K562 (cell line): ENCODE data around the gene CDS1. TPM values are rescaled to one million over a fixed set of nuclear protein-coding genes. Genes with fewer than 3 reads are reported as not detected.
A peak's percentile ranks its signal among the peaks of the same experiment; 100 is the strongest.

Experiments
- ATAC-seq: fragments of 200-7000 bp; cut with Tn5 transposase; 3 replicates; pipeline ENCODE4 v1.9.1; 2020; ENCODE audit warnings: moderate library complexity
- BruUV-seq: library from RNA; stranded (reverse); fragments of 400-500 nt; replicated peaks from 2 replicates; lab custom pipeline; 2021; lab: Mats Ljungman, UMichigan
- CTCF ChIA-PET: fragments of 300-600 bp; formaldehyde crosslinking; extraction: SDS; loops from one replicate; lab custom pipeline; 2021; ENCODE audit warnings: low intra/inter-chr PET ratio; lab: Yijun Ruan, JAX
- POLR2A ChIA-PET: fragments of 300-600, 350-650 bp; sonication (Branson Sonifier 250); formaldehyde crosslinking; extraction: SDS; loops from one replicate; lab custom pipeline; 2021; ENCODE audit warnings: antibody characterized with exemption, inconsistent platforms; lab: Yijun Ruan, JAX
- DNase-seq, 4 experiments: peaks; one replicate each; pipeline versions ENCODE4 v3.0.0 to v3.0.0-alpha.2; 2011 to 2018; ENCODE audit warnings: low spot score in 3 of 4, mixed read lengths in 3 of 4; ENCODE audit errors: extremely low read depth in 1 of 4
- FAIRE-seq: peaks from 2 replicates; lab custom pipeline; 2011; peaks lifted over from hg19 to GRCh38; lab: Jason Lieb, UNC
- H2AFZ ChIP-seq: 2 replicates; pipeline ENCODE4 v1.6.0; 2011; ENCODE audit warnings: low read depth, low read length, control low read depth, inconsistent platforms
- H3K27ac ChIP-seq: fragments of 200-600 bp; 3 replicates; pipeline ENCODE4 v1.8.0; 2011; ENCODE audit warnings: low read depth, mild to moderate bottlenecking, control low read depth, inconsistent platforms, low read length, moderate library complexity, mixed read lengths; ENCODE audit errors: extremely low read depth
- H3K27me3 ChIP-seq, 2 experiments: fragments of 300-600 bp in 1 of 2; 2 replicates in 1 of 2; 3 replicates in 1 of 2; pipeline versions ENCODE4 v1.6.0 to v1.8.0; 2011; ENCODE audit warnings: inconsistent platforms in 2 of 2, low read length in 2 of 2, mild to moderate bottlenecking in 1 of 2, mixed read lengths in 1 of 2, moderate library complexity in 1 of 2; ENCODE audit not compliant: control insufficient read depth in 2 of 2, insufficient read depth in 2 of 2
- H3K36me3 ChIP-seq: fragments of 300-600 bp; 3 replicates; pipeline ENCODE4 v1.8.0; 2011; ENCODE audit warnings: mild to moderate bottlenecking, low read length, inconsistent platforms; ENCODE audit not compliant: control insufficient read depth, insufficient read depth
- H3K4me1 ChIP-seq, 2 experiments: fragments of 200-600 bp in 1 of 2; replicated peaks in 1 of 2; 2 replicates in 1 of 2; 3 replicates in 1 of 2; pipeline versions ENCODE4 v1.5.1 to v1.8.0; 2011; ENCODE audit warnings: inconsistent platforms in 2 of 2, low read length in 2 of 2, mild to moderate bottlenecking in 1 of 2, mixed read lengths in 1 of 2, moderate library complexity in 1 of 2; ENCODE audit not compliant: control insufficient read depth in 2 of 2, insufficient read depth in 2 of 2
- H3K4me2 ChIP-seq: 2 replicates; pipeline ENCODE4 v1.6.1; 2011; ENCODE audit warnings: low read length, control low read depth, inconsistent platforms, mixed read lengths; ENCODE audit not compliant: insufficient read depth
- H3K4me3 ChIP-seq: fragments of 200-600 bp; sonication (generic), shearing (Covaris generic); 2 replicates; pipeline ENCODE4 v1.5.1; 2016; ENCODE audit warnings: control low read depth, inconsistent platforms
- H3K79me2 ChIP-seq: fragments of 200-600 bp; 3 replicates; pipeline ENCODE4 v1.8.0; 2011; ENCODE audit warnings: low read length, inconsistent platforms; ENCODE audit not compliant: control insufficient read depth, insufficient read depth
- H3K9ac ChIP-seq, 2 experiments: 2 replicates each; pipeline versions ENCODE4 v1.6.0 to v1.6.1; 2011; ENCODE audit warnings: low read depth in 2 of 2, low read length in 2 of 2, control low read depth in 1 of 2, inconsistent platforms in 1 of 2, mild to moderate bottlenecking in 1 of 2, mixed read lengths in 1 of 2; ENCODE audit not compliant: insufficient read depth in 1 of 2
- H3K9me1 ChIP-seq: one replicate; pipeline ENCODE4 v1.6.0; 2011; ENCODE audit warnings: inconsistent platforms, mild to moderate bottlenecking, low read length, moderate library complexity; ENCODE audit not compliant: control insufficient read depth, insufficient read depth
- H3K9me3 ChIP-seq: replicated peaks from 2 replicates; pipeline ENCODE4 v1.5.1; 2011; ENCODE audit warnings: low read depth, low read length, inconsistent platforms; ENCODE audit not compliant: control insufficient read depth, insufficient read depth
- H4K20me1 ChIP-seq: replicated peaks from 2 replicates; pipeline ENCODE4 v1.6.1; 2011; ENCODE audit warnings: low read length, inconsistent platforms, mixed read lengths; ENCODE audit not compliant: control insufficient read depth, insufficient read depth
- ADNP ChIP-seq: fragments of 200-800 bp; sonication (Bioruptor generic); IDR thresholded peaks from 2 replicates; pipeline ENCODE4 v1.6.1; 2016; ENCODE audit warnings: missing genetic modification characterization, missing compliant biosample characterization
- ATF7 ChIP-seq: fragments of 450-650 bp; IDR thresholded peaks from 2 replicates; pipeline ENCODE4 v1.7.1; 2014; ENCODE audit warnings: mild to moderate bottlenecking, moderate library complexity
- CEBPB ChIP-seq: fragments of 450-650 bp; IDR thresholded peaks from 2 replicates; pipeline ENCODE4 v1.6.1; 2016; ENCODE audit warnings: missing genetic modification characterization, missing compliant biosample characterization
- CEBPG ChIP-seq, 3 experiments: fragments of 200-800 bp in 1 of 3; sonication (Bioruptor generic) in 1 of 3; sonication (generic) in 1 of 3; formaldehyde crosslinking in 1 of 3; IDR thresholded peaks in 2 of 3; conservative IDR thresholded peaks in 1 of 3; 2 replicates each; pipeline versions ENCODE4 v1.6.1 to v1.8.0; 2016 to 2022; ENCODE audit warnings: missing compliant biosample characterization in 2 of 3, missing genetic modification characterization in 2 of 3, mild to moderate bottlenecking in 1 of 3, missing genetic modification reagents in 1 of 3
- EWSR1 ChIP-seq: fragments of 450-650 bp; IDR thresholded peaks from 2 replicates; pipeline ENCODE4 v1.6.1; 2018; ENCODE audit warnings: borderline replicate concordance, mild to moderate bottlenecking, low read depth, moderate library complexity; ENCODE audit not compliant: partially characterized antibody
- JUND ChIP-seq, 2 experiments: IDR thresholded peaks; 2 replicates in 1 of 2; 3 replicates in 1 of 2; pipeline ENCODE4 v1.6.1; 2011; ENCODE audit warnings: borderline replicate concordance in 2 of 2, low read depth in 2 of 2, low read length in 2 of 2, improper control_type of control experiment in 1 of 2, missing biosample characterization in 1 of 2, missing genetic modification characterization in 1 of 2, missing genetic modification reagents in 1 of 2
- MAZ ChIP-seq, 2 experiments: fragments of 450-650 bp in 1 of 2; sonication (generic) in 1 of 2; formaldehyde crosslinking; IDR thresholded peaks in 1 of 2; conservative IDR thresholded peaks in 1 of 2; 2 replicates each; pipeline versions ENCODE4 v1.4.0 to v1.5.0; 2020; ENCODE audit warnings: mild to moderate bottlenecking in 1 of 2, missing genetic modification reagents in 1 of 2
- NRF1 ChIP-seq, 2 experiments: fragments of 450-650 bp; IDR thresholded peaks in 1 of 2; conservative IDR thresholded peaks in 1 of 2; 2 replicates each; pipeline ENCODE4 v1.6.1; 2014; ENCODE audit warnings: mild to moderate bottlenecking in 2 of 2
- PCBP1 ChIP-seq: fragments of 200-400 bp; formaldehyde crosslinking; IDR thresholded peaks from 2 replicates; pipeline ENCODE4 v1.6.1; 2018; ENCODE audit warnings: mild to moderate bottlenecking, low read depth, low read length; ENCODE audit not compliant: poor library complexity, severe bottlenecking
- TCF7L2 ChIP-seq: fragments of 150-350 bp; IDR thresholded peaks from 2 replicates; pipeline ENCODE4 v1.6.1; 2016; ENCODE audit warnings: low read depth, mild to moderate bottlenecking, low read length, moderate library complexity
- TEAD2 ChIP-seq: fragments of 450-650 bp; IDR thresholded peaks from 2 replicates; pipeline ENCODE4 v1.6.1; 2016; ENCODE audit warnings: missing genetic modification characterization, control low read depth, missing compliant biosample characterization
- ZNF224 ChIP-seq: sonication (generic); formaldehyde crosslinking; IDR thresholded peaks from 2 replicates; pipeline ENCODE4 v1.8.0; 2022; ENCODE audit warnings: mild to moderate bottlenecking, missing genetic modification reagents
- WGBS: fragments of 100-300 bp; shearing (Covaris generic); methylation state at CpG from one replicate; pipeline ENCODE4 v1.1.6; 2016; ENCODE audit warnings: low coverage, mixed read lengths; ENCODE audit not compliant: insufficient coverage; ENCODE audit errors: missing lambda C conversion rate; 5-methylcytosine and 5-hydroxymethylcytosine counted together
- in situ Hi-C: fragments of 300-500 bp; cut with MboI; formaldehyde crosslinking; loops from 4 replicates; pipeline ENCODE4 v1.15.0; 2018; ENCODE audit warnings: inconsistent platforms, mixed read lengths
- intact Hi-C: fragments of 100-400 bp; cut with micrococcal nuclease; formaldehyde crosslinking; loops from 2 replicates; pipeline ENCODE4 v1.14.2; 2022
- polyA plus RNA-seq, 8 experiments: library from polyadenylated mRNA; depleted of rRNA in 4 of 8; stranded (reverse) in 5 of 8; unstranded in 3 of 8; fragments of >200 nt; fragmentation: Nextera tagmentation in 2 of 8; fragmentation: Illumina TruSeq in 1 of 8; extraction: Ambion mirVana in 2 of 8; extraction: Trizol in 1 of 8; gene quantifications; 2 replicates each; pipeline versions ENCODE4 v1.2.1 to v1.2.3, GENCODE V29; 2011 to 2014; ENCODE audit warnings: inconsistent platforms in 1 of 8, missing spikeins in 1 of 8
- total RNA-seq, 7 experiments: library from RNA; depleted of rRNA in 6 of 7; stranded (reverse); fragments of >200 nt in 6 of 7; fragmentation: Illumina TruSeq in 2 of 7; extraction: Trizol in 2 of 7; gene quantifications; 2 replicates each; pipeline versions ENCODE4 v1.2.1 to v1.2.3, GENCODE V29; 2011 to 2021; ENCODE audit warnings: low replicate concordance in 1 of 7
- TF ChIP-seq, protein P1 (sequence below): fragments of 450-650 bp; formaldehyde crosslinking; IDR thresholded peaks from 2 replicates; pipeline ENCODE4 v1.4.0; 2022; ENCODE audit warnings: mild to moderate bottlenecking, moderate library complexity
- TF ChIP-seq, protein P2 (sequence below), 2 experiments: fragments of 450-650 bp in 1 of 2; sonication (generic) in 1 of 2; formaldehyde crosslinking in 1 of 2; IDR thresholded peaks in 1 of 2; conservative IDR thresholded peaks in 1 of 2; 2 replicates each; pipeline versions ENCODE4 v1.6.1 to v1.8.1; 2016 to 2023; ENCODE audit warnings: mild to moderate bottlenecking in 2 of 2, moderate library complexity in 2 of 2, inconsistent platforms in 1 of 2, missing genetic modification reagents in 1 of 2

Gene CDS1
- total and polyA plus RNA-seq, 9 of the 15 experiments (the other 6 are each of a cell fraction or from before 2014, with no cell fraction given): 0.04 to 0.42 (median 0.15) TPM

- H3K9ac ChIP-seq: no peak overlapping the region
- no TSS peak for BruUV-seq
- TF ChIP-seq, protein P1, sequence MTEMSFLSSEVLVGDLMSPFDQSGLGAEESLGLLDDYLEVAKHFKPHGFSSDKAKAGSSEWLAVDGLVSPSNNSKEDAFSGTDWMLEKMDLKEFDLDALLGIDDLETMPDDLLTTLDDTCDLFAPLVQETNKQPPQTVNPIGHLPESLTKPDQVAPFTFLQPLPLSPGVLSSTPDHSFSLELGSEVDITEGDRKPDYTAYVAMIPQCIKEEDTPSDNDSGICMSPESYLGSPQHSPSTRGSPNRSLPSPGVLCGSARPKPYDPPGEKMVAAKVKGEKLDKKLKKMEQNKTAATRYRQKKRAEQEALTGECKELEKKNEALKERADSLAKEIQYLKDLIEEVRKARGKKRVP (CRISPR knock-in tag): peak; percentile 41; the same call in 1 of the 2 replicates
- TF ChIP-seq EWSR1 (no peak), CEBPB (tag) (peak; percentile 46), ADNP (tag) (no peak), PCBP1 (no peak), NRF1 (conservative IDR thresholded peaks at IDR 0.05 in 1 of 2, IDR thresholded peaks at IDR 0.05 in 1 of 2) (peak; percentile 38 to 49; a peak in 3 of 4 replicates), TEAD2 (tag) (no peak), ZNF224 (CRISPR knock-in tag) (no peak), MAZ (CRISPR knock-in tag; conservative IDR thresholded peaks at IDR 0.05 in 1 of 2, IDR thresholded peaks at IDR 0.05 in 1 of 2) (peak in 1 of 2 experiments; percentile 31; a peak in 2 of 4 replicates), JUND (IDR thresholded peaks at IDR 0.05; ENCODE audit: borderline replicate concordance, low read depth, low read length) (peak; percentile 29; the same call in 1 of the 2 replicates), JUND (tag; IDR thresholded peaks at IDR 0.05; ENCODE audit: borderline replicate concordance, low read depth, low read length) (peak; percentile 20; the same call in 1 of the 3 replicates), CEBPG (CRISPR knock-in tag; IDR thresholded peaks at IDR 0.05) (peak; percentile 45; the same call in 1 of the 2 replicates), CEBPG (tag; conservative IDR thresholded peaks at IDR 0.05 in 1 of 2, IDR thresholded peaks at IDR 0.05 in 1 of 2) (peak; percentile 77 to 92), TCF7L2 (no peak), ATF7 (peak; percentile 87)
- TF ChIP-seq, protein P2, sequence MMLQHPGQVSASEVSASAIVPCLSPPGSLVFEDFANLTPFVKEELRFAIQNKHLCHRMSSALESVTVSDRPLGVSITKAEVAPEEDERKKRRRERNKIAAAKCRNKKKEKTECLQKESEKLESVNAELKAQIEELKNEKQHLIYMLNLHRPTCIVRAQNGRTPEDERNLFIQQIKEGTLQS (IDR thresholded peaks at IDR 0.05): peak; percentile 86
- TF ChIP-seq, protein P2 (CRISPR knock-in tag; conservative IDR thresholded peaks at IDR 0.05): no peak
- no peaks in the 10 kb centered on the region for H3K9me3 ChIP-seq
- intact Hi-C loops: no loop called here
- H3K27ac ChIP-seq: no peak overlapping the region
- H3K79me2 ChIP-seq: no peaks in the 10 kb centered on the region
- H3K9me1 ChIP-seq: no peaks in the 10 kb centered on the region
- H3K27me3 ChIP-seq: 0 out of 5 replicates have a peak, but pooled peaks cover 0 to 4% of the 10 kb centered on the region in 2 experiments
- POLR2A ChIA-PET: interaction anchor here (1.0 to 1.5 kb wide), 2 partner anchors 9 to 15 kb away, joined by 3 read pairs; no protein-coding TSS in a partner anchor
- H2AFZ ChIP-seq: no peak overlapping the region
- WGBS: 5% methylated on average over 4 of the region's 4 CpGs
- no peak for FAIRE-seq
- ATAC-seq: peak; percentile 99
- H3K4me3 ChIP-seq: no peak overlapping the region
- peak in 2 of 4 experiments; percentile 27 for DNase-seq
- CTCF ChIA-PET: no interaction called here
- peaks cover 0 to 7% of the 10 kb centered on the region in 2 experiments; a peak in 2 of 5 replicates for H3K4me1 ChIP-seq
- no peak overlapping the region for H3K4me2 ChIP-seq
- in situ Hi-C loops: no loop called here
- H4K20me1 ChIP-seq: no peaks in the 10 kb centered on the region
- H3K36me3 ChIP-seq: no peaks in the 10 kb centered on the region
Observed at GRCh38 chr4:84596826-84597225, 13.9 kb downstream of the CDS1 start.
